Activated CD4-positive, CD25-positive, alpha-beta regulatory T cell treated with anti-CD3 and anti-CD28 coated beads, Interleukin-2, amount 50 U/mL, for 72 hours (primary cell): Measurements from ENCODE around the gene SLMAP.

ENCODE experiments used
- DNase-seq: peaks from one replicate; pipeline ENCODE4 v3.0.0; 2021

SLMAP gene

DNA sequence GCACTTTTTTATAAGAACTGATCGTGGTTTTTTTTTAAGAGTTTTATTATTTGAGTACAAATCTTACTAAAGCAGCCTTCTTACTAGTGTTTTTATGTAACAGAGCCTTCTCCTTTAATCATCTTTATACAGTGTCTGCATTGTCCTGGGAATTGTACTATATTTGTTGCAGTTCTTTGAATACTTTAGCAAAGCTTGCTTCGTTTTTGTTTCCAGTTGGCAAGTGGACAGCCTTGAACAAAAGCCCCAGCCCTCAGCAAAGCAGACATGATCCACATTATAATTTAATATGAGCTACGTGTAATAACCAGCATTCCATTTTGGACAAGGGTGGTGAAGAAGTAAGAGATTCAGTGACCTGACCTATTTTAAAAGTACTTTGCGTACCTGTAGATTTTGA lies 139.9 kb downstream of the SLMAP start:
- DNase-seq, result no peak

DNA sequence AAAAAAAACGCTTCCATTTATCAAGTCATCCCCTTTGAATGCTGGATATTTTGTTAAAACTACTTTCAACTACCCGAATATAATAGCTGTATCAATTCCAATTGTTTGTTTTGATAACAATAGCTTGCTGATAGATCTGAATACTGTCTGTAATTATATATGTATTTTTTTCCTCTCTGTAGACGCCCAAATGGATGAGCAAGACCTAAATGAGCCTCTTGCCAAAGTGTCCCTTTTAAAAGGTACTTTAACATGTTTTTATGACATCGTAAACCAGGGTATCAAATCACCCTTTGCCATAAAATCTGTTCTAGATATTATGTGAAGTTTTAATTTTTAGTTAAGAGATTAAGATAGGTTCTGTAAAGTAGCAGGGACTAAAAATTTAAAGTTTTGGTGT lies 140.6 kb downstream of the SLMAP start:
- no peak for DNase-seq

DNA sequence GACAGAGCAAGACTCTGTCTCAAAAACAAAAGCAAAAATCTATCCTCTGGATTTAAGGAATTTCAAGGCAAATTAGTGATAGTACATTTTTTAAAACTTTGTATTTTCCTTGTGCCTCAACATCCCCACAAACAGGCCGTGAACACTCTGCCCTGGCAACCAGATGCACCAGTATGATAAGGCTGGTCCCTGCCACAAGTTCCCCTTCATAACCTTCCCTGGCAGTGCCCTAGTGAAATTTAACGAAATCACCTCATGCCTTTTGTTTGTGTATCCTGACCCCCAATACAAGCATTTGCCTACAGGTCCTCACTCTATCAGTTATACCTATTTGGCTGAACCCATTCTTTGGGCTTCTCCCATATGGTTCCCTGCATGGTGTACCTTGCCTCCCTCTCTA lies 144.7 kb downstream of the SLMAP start:
- DNase-seq, result no peak

DNA sequence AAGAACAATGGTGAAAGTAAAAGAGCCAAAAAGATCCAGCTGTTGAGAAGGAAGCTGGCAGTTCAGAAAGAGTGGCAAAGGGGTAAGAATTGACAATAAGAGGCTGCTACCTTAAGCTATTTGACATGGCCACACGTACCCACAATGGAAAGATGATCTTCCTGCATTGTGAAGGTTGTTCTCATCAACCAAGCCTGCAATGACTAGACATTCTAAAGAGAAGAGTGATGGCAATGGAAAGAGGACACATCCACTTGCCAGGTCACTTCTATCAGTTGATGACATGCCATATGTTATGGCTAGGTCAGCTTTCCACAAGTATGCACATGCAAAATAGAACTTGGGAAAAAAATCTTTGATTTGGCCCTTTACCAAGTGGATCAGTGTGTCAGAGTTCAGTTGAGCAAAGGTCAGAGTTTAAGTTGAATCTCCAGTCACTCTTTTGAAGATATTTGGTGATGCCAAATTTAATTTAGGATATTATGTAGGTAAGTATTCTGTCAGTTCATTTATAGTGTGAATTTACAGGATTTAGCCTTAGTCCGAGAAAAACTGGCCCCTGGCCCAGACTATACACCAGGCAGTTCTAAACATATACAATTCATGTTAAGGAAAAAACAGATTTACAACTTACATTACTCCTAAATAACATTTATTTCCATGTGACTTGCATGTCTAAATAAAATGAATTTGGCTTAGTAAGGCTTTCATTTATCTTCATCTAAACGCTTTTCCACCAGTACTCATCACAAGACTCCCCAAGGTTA lies 147.2 kb downstream of the SLMAP start:
- DNase-seq, result no peak

DNA sequence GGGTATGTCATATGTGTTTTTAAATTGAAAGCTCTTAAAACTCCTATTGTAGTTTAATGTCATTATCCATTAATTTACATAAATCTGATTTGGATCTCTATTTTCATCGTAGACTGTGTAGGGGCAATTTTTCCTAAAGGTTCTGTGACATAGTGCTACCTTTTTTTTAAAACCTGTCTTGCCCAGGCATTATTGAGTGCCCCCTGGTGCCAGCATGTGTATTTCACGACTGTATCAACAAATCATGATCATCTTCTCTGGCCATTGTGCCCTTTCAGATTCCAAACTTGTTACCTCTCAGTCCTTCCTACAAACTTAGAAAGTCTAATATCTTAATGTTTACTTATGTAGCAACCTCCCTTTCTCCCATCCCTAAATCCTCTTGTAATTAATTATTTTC lies 154.9 kb downstream of the SLMAP start:
- DNase-seq, result no peak

DNA sequence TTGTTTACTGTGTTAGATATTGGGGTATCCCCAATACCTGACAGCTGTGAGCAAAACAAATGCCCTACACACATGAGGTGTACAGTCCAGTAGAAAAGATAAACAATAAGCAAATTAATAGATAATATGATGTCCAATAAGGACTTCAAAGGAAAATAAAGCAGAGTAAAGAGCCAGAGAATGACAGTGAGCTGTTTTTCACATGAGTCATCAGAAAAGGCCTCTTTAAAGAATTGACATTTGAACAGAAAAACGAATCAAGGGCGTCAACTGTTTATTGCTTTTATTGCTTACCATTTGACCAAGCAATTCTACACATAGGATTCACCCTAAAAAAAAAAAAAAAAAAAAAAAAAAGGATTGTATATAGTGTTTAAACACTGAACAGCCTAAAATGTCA lies 155.5 kb downstream of the SLMAP start:
- no peak for DNase-seq

DNA sequence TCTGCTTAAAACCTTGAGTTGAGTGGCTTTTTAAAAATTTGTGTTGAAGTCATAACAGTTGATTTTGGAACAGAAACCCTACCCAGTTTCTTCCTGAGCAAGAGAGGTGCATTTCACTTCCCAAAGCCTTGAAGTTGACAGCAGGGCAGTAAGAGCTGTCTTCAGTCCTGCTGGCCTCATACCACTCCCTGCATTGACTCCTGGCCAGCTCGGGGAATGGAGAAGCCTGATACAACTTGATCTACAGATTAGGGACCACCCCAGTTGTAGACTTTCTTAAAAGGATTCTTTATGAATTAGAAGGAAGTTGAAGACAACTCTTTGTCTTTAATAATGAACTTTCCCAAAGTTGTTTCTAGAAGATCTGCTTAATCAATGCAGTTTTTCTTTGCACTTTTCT lies 161.5 kb downstream of the SLMAP start:
- no peak for DNase-seq

DNA sequence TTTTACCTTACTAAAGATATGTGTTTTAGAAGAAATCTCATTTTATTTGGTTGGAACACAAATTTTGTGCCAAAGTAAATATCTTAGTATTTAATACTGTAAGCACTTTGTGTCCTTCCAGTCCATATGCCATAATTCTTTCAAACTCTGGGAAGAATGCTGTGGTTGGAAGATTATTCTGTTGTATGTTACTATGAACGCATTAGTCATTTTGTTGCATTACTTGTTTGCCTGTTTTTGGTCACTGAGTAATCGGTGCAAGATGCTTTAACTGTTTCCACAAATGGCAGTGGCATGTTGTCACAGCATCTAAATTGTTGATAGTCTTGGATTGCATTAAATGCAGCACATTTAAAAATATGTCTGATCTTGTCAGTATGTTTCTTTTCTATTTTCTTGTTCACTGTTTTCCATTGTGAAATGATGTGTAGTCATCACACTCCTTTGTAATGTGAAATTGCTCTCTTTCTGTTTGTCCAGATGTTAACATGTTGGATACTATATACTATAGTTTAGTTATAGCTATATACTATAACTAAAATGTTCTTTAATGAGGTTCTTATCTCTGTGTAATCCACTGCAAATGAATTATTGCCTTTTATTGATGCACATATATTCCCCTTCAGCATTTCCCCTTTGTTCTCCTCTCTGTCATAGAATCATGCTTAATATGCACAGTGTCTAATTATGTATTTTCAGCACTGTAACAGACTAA lies 162.2 kb downstream of the SLMAP start:
- DNase-seq, result no peak

DNA sequence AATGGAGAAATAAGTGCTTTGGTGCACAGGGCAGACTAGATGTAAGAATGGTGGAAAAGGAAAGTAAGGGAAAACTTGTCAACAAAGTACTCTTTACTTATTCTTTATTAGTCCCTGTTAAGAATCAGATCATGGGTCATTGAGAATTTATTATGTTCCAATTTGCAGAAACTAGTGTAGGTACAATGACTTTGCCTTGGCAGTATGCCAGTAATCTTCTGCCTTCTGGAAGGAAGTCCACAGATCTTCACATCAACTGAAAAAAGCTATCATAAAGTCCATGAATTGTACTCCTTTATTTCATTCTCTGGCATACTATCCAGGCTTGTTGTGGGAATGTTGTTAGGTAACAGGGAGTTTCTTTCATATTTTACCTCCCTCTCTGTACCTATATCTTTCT lies 163.9 kb downstream of the SLMAP start:
- DNase-seq, result no peak

DNA sequence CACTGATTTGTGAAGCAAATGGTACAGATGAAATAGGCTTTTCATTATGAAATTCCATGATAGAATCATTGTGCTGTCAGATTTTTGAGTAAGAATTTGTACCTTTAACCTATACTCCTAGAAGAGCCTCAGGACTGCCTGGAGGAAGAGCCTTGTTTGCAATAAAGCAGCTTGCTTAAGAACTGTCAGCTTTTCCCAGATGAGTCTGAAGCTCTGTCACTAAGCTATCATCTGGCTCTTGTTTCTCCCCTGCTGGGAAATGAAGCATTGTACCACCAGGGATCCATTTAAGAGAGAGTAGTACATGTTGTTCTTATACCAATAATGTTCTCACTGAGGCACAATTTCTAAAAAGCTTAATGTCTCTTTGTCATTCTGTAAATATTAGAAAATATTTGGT lies 167.0 kb downstream of the SLMAP start:
- no peak for DNase-seq

DNA sequence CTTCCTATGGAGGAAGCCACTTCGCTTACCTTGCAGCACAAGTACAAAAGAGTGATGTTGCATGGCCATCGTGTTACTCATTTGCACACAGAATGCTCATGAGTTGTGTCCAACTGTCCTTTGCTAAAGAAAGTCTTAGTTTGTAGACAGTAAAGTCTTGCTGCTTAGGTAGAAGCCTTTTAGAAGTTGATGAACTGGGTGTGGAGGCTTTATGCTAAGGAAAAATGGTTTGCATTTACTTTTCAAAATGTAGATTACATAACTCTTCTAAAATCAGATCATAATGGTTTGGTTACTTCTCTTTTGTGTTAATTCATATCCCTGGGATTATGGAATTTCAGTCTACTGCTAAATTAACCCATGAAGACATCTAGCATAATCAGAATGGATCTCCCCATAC lies 167.6 kb downstream of the SLMAP start:
- no peak for DNase-seq

DNA sequence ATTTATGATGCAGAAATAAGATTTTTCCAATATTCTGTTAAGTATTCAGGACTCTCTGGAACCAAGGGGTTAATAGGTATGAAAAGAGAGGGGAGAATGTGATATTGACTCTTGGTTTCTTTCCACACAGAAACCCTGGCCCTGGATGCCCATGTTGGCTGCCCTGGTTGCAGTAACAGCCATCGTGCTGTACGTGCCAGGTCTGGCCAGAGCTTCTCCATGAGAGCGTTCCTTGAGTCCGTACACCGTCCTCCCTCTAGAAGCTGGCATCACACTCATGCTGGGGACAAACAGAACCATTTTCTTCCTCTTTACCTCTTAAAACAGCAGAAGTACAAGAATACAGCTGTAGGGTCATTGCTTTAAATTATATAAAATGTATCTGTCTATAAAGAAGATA lies 171.1 kb downstream of the SLMAP start:
- DNase-seq, result no peak

DNA sequence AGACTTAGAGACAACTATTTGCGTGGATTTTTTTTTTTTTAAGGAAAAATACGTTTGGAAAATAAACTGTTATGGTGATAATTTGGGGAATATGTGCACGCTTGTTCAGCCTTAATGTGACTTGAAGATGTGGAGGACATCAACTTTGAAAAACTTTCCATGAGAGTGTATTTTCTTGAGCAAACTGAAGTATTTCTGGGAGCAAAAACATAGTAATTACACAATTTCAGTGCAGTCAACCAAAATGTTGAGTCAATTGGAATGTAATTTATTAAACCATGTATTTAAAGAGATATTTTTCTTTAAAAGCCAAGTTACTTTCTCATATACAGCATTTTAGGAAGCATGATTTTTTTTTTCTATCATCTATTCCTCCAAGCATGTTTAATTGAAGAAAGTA lies 171.8 kb downstream of the SLMAP start:
- no peak for DNase-seq

DNA sequence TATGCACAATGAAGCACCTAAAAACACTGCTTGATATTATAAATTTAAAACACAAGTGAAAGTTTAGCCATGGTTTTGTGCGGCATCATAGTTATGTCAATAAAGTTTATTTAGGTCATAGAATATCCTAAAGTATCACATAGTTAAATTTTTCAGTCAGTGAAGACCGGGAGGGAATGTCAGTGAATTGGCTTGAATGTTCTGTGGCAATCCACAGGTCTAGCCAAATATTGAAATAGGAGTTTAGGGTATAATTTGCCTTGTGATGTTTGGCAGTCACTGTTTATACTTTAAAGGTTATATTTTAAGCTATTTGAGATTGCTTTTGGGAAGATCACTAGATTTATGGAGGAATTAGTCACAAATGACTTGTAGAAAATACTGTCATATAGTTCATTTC lies 172.4 kb downstream of the SLMAP start:
- no peak for DNase-seq

DNA sequence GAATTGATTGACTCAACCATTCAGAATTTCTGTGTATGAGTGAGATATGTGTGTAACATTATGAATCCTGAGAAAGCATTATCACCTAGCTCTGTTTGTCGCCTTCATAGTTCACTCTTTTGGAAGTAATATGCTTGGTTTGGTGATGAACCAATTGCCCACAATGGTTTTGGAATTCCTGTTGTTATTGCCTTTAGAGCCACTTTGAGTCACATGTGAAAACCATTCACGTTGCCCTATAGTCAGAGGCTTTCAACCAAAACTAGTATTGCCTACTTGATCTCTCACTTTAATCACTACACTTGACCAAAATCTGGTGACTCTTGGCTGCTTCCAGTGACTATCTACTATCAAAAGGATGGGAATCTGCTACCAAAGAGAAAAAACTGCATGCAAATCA lies 173.9 kb downstream of the SLMAP start:
- DNase-seq, result no peak

DNA sequence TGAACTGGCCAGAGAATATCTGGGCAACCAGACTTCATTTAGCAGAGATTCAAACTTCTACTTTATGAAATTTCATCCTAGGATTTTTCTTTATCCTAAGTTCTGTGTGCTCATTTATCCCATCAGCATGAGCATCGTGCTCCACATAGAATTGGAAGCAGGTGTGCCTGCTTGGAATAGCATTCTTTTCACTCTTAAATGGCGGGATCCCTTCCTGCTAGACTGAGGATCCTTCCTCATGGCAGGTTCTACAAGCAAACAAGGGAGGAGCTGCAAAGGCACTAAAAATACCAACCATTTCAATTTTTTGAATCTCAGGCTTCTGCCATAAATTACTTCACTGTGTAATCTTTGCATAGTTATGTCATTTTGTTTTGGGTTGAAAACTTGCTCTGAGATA lies 177.5 kb downstream of the SLMAP start:
- DNase-seq, result no peak

DNA sequence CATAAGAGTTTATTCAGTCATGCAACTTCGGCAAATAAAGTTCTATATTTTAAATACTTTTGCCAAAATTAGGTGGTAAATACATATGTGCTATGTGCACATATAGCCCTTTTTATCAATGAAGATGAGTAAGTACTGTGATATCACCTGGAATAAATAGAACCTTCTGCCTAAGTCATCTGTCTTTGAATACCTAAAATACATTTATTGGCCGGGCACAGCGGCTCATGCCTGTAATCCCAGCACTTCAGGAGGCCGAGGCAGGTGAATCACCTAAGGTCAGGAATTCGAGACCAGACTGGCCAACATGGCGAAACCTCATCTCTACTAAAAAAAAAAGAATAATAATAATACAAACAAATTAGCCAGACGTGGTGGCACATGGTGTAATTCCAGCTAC lies 178.3 kb downstream of the SLMAP start:
- DNase-seq, result no peak

DNA sequence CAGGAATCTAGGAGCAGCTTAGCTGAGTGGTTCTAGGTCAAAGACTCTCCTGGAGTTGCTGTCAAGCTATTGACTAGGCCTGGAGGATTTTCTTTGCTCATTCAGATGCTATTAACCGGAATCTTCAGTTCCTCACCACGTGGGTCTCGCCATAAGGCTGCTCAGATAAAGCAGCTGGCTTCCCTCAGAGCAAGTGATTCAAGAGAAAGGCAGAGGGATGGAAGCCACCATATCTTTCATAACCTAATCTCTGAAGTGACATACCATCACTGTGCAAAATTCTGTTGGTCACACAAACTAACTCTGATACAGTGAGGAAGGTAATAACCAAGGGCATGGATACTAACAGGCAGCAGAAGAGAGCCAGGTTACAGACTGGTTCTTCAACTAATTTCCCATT lies 179.4 kb downstream of the SLMAP start:
- DNase-seq, result no peak

DNA sequence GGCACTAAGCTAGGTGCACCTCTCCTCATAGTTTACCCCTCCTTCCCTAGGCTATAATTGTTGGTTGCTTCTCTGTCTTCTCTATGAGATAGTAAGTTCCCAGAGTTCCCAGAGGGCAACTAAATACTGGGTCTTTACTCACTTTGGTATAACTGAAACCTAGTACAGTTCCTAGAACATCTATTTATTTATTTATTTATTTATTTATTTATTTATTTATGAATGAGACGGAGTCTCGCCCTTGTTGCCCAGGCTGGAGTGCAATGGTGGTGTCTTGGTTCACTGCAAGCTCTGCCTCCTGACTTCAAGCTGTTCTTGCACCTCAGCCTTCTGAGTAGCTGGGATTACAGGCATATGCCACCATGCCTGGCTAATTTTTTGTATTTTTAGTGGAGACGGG lies 181.0 kb downstream of the SLMAP start:
- no peak for DNase-seq

DNA sequence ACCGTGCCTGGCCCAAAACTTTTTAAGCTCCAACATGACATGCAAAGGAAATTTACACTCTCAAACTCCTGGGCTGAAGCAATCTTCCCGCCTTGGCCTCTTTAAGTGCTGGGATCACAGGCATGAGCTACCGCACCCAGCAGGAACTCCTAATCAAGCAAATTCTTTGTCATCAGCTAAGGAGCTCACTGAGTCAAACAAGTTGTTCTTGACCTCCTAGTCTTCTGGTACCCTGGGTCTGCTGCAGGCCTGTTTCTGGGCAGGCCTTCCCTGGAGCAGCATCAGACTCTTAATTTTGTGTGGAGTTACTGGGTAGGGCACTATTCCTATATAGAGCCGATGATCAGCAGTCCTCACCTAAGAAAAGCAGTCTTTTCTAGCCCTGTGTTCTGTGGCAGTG lies 183.7 kb downstream of the SLMAP start:
- DNase-seq, result no peak

DNA sequence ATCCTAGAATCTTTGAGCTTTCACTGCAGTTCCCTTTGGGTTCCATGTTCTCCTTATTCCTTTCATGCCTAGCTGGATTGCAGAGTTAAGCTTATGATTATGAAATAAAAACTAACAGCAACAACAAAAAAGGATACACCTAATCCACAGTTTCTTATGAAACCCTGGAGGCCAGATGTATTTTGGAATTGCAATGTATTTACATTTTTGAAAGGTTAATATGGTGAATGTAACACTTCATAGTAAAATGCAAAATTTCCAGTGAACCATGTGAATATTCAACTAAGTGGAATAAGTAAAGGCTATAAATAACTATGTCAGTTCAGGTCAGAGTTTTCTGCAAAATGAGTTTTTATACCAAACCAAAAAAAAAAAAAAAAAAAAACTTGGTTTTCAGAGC lies 186.3 kb downstream of the SLMAP start:
- DNase-seq, result no peak

DNA sequence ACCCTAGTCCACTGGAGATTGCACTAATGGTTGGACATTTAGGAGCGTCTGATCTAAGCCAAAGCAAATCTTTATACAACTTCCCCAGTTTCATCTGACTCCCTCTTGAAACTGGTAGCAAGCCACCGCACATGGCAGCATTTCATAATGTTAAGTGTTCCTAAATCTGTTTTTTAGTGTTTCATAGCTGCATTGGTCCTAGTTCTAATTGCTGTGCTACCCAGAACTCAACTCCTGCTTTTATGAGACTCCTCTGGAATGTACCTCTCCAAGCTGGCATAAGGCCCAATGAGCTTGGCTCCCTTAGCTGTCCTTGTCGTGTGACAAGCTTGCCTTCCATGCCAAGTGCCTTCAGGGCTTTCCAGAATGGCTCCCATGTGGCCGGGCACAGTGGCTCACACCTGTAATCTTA lies 186.8 kb downstream of the SLMAP start:
- DNase-seq, result no peak

DNA sequence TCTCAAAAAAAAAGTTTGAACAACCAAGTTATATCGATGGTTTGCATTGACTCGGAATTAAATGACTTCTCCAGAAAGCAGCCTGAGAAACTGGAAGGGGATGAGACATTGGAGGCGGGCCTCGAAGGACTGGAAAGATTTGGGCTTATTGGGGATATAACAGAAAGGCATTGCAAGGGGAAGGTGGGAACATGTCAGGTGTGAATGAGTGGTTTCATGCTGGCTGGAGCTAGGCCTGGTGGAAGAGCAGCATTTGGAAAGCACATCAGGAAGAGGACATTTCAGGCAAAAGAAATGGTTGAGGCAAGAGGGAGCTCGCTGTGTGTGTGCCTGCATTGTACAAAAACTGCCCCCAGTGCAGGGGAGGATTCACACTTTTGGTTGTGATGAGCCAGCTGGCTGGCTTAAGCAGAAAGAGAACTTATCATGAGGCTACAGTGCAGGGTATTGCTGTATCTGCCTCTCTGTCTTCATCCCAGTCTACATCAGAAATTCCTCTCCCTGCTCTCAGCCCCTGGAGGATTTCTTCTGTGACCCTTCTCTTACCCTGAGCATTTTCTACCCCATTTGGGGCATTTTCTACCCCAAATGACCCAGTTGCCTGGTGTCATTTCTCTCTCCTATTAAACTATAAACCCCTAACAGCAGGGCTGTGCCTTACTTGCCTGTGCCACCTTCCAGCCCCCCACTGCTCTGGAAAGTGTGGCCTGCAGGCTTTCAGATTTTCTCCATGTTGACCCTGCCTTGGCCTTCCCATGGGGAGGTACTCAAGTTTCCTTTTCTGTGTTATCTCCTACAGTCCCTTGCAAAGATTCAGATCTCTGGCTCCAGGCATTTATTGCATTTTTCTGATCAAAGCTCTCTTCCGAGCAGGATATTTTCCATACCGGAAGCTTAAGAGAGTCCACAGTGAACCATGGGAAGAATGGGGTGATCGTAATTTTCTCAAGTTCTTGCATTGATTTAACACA lies 187.7 kb downstream of the SLMAP start:
- no peak for DNase-seq

DNA sequence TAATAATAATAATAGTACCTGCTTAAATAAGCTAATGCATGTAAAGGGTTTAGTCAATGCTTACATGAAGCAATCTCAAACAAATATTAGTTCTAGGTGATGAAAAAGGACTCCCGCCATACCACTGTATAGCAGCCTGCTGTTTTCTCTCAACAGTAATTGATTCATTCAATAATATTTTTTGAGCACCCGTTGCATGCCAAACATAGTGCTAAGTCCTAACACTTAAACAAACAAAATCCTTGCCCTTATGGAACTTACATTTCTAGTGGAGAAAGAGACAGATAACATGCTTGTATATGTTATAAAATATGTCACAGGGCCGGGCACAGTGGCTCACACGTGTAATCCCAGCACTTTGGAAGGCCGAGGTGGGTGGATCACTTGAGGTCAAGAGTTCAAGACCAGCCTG lies 190.9 kb downstream of the SLMAP start:
- DNase-seq, result no peak
